GM19238 (cell line): Measurements from ENCODE around the gene ADAMTS2.
"Not testable (repeated sequence)": the region's sequence is repeated elsewhere in the genome, so short reads cannot be mapped to it uniquely, and the experiment has no call there.

Source experiments
- DNase-seq: peaks from one replicate; pipeline ENCODE4 v3.0.0; 2011; ENCODE audit warnings: low spot score; ENCODE audit not compliant: insufficient read length

The ADAMTS2 gene

DNA sequence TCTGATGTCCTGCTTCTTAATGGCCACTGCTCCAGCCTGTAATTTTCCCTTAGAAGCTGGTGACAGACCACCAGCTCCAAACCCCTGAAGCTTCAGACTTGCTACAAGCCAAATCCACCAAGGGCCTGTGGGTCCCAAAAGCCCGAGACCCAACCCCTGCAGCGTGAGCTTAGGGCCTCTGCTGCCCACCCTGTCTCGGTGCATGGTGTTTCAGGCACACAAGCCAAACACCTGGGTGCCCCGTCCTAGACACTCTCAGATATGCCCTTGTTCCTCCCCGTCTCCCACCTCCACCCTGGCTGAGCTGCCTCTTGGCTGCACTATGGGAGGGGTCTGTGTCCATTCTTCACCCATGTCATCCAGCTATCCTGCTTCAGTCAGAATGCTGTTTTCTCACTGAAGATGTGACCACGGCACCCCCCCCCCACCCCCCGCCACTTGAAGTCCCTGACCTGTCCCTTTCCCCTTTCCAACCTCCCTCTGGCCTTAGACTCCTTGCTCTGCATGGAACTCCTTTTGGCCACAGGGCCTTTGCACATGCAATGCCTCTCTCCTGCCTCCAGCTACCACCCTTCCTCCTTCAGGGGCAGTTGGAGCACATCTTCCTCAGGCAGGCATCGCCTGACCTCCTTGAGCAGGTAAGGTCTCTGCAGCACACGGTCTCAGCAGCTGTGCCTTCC, 229.3 kb downstream of the ADAMTS2 start:
- DNase-seq: no peak

GRCh38 chr5:179115307-179115706, 230.0 kb downstream of the ADAMTS2 start:
- DNase-seq: no peak

GRCh38 chr5:179114756-179115155, 230.5 kb downstream of the ADAMTS2 start:
- DNase-seq: no peak

GRCh38 chr5:179113945-179114641, 231.2 kb downstream of the ADAMTS2 start:
- no peak for DNase-seq

DNA sequence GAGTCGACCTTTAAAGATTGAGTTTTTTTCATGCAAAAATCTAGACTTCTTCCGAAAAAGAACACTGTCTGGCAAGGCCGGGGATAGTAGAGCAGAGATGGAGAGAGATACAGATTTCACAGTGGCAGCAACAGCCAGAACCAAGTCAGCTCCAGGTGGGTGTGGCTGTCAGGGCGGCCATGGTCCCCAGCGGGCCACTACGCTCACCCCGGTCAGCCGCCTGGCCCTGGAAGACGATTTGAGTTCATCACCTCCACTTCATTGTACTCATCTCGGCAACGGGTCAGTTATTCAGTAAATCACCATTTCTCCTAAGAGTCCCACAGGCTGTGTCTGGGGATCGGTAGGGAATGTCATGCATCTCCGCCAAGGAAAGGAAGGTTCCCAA, 232.1 kb downstream of the ADAMTS2 start:
- DNase-seq: no peak

- DNase-seq: no peak
Measured at GRCh38 chr5:179112469-179113142, 232.7 kb downstream of the ADAMTS2 start.

DNA sequence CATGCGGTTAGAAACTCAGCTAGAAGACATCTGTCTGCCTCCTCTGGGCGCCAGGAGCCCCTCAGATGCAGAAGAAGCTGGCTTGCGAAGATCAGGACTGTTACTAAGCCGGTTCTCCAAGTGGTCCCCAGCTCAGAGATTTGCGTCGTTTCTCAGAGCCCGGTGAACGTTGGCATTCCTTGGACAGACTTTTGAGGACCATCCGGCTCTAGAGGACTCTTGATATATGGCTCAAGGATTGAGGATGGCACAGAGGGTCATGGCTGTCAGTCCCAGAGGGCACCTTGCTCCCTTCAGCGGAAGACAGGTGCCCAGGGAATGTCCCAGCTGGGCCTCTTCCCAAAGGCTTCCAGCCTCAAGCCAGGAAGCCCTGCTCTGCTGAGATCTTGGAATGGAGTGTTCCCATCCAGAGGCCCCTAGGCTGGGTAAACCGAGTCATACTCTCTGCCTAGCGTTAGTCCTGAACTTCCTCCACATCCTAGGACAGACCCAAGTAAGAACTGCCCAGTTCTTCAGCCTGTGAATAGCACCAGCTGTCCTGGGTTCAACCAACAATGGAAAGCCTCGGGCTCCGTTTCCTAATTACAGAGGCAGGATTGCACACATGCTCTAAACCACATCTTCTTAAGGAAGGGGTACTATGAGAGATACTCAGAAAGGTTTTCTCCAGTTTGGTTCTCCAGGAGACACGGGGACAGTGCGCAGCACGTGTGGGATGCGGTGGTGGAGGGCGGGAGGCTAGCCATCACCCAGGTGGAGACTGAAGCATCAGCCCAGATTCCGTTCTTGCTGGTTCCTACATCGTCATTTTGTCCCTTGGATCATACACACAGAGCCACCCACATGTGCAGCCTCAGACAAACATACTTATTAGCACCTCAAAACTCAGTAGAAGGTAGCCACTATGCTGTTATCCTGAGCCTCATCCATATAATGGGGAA, 233.7 kb downstream of the ADAMTS2 start:
- no peak for DNase-seq

GRCh38 chr5:179110528-179110927, 234.7 kb downstream of the ADAMTS2 start:
- no peak for DNase-seq

DNA sequence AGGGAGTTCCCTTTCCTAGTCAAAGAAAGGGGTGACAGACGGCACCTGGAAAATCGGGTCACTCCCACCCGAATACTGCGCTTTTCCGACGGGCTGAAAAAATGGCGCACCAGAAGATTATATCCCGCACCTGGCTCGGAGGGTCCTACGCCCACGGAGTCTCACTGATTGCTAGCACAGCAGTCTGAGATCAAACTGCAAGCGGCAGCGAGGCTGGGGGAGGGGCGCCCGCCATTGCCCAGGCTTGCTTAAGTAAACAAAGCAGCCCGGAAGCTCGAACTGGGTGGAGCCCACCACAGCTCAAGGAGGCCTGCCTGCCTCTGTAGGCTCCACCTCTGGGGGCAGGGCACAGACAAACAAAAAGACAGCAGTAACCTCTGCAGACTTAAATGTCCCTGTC, 244.0 kb downstream of the ADAMTS2 start:
- DNase-seq: not testable (repeated sequence)

- no peak for DNase-seq
Measured at GRCh38 chr5:179089502-179089901, 255.8 kb downstream of the ADAMTS2 start.

DNA sequence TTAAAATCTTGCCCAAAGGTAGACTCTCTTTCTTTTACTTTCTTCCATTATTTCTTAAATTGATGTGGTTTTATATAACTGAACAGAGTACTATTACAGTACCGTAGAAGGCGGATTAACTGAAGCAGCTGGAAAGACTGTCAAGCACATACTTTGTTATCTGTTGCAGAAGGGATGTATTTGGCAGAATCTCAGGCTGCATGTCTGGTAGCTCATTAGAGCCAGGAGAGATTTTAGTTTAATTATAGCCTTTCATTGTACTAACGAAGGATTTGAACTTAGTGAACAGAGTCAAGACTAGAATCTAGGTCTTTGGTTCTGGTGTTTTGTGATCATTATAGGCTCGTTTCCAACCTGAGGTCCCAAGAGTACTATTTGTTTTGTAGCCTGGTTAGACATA, 264.5 kb downstream of the ADAMTS2 start:
- no peak for DNase-seq

GRCh38 chr5:179079165-179079987, 265.9 kb downstream of the ADAMTS2 start:
- no peak for DNase-seq

- no peak for DNase-seq
Measured at GRCh38 chr5:179065703-179066102, 279.6 kb downstream of the ADAMTS2 start.

- no peak for DNase-seq
Measured at GRCh38 chr5:179061025-179061424, 284.2 kb downstream of the ADAMTS2 start.
